ENCODE data around the gene PSD2.

DNA sequence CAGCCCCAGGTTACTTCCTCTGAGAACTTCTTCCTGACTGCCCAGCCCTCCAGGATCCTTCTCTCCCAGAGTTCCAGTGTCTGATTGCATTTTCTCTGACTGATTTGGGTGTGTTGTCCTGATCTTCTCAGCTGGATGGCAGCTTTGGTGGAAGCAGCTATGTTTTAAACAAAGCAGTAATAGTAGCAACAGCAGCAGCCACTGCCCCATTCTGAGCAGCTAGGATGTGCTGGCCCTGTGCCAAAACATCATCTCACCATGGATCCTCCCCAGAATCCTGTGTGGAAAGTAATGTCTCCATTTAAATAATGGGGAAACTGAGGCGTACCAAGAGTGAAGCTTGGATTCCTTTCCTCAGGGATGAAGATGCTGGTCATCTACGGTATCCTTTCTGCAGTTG lies 46.4 kb upstream of the PSD2 start:
- no peak for TF ChIP-seq TAF1 (IDR thresholded peaks at IDR 0.05; ENCODE audit: borderline replicate concordance, insufficient read depth, low read length)
- no peak for TF ChIP-seq POLR2AphosphoS5 (IDR thresholded peaks at IDR 0.05; ENCODE audit: low read depth, low read length)
- TF ChIP-seq SIN3A (IDR thresholded peaks at IDR 0.05; ENCODE audit: borderline replicate concordance, insufficient read depth, low read length), result no peak
